HG02973 (cell line): ENCODE measurements around the gene DOCK4.

Experiments
- ATAC-seq: cut with Tn5 transposase; IDR thresholded peaks from one replicate; pipeline ENCODE4 v1.9.1; 2021; ENCODE audit warnings: moderate library complexity; ENCODE audit not compliant: unreplicated experiment

Gene DOCK4

DNA sequence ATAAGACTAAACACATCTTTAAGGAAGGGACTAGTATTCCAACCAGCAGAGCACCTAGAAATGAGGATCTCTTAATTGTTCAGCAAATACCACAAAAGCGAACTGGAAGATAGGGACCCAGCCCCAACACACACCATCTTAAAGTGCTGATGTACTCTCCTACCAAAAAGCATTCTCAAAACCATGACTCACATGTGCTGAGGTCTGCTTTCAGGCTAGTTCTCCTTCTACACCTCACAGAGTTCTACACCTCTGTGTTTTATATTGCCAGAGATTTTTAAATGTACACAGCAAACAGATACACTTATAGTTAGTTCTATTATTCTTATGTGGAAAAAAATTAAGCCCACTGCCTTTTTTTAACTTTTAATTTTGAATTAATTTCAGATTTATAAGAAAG is 191.9 kb downstream of the DOCK4 start:
- no peak for ATAC-seq

GRCh38 chr7:112013274-112013673 is 192.9 kb downstream of the DOCK4 start:
- no peak for ATAC-seq

DNA sequence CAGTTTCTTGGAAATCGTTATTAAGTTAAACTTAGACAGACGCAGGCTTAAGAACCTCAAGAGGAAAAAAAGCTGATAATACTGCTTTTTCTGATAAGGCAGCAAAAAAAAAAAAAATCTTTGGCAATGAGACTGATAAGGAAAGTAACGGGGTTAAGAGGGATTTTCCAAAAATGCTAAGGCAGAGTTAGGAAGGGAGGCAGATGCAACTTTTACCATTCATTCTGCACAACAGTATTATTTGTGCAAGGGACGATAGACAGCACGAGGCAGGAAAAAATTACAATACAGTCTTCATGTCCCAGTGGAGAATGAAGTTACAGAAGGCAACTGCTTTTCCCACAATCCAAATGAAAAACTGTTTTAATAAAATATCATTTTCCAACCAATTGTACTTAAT is 194.0 kb downstream of the DOCK4 start:
- ATAC-seq, result no peak

DNA sequence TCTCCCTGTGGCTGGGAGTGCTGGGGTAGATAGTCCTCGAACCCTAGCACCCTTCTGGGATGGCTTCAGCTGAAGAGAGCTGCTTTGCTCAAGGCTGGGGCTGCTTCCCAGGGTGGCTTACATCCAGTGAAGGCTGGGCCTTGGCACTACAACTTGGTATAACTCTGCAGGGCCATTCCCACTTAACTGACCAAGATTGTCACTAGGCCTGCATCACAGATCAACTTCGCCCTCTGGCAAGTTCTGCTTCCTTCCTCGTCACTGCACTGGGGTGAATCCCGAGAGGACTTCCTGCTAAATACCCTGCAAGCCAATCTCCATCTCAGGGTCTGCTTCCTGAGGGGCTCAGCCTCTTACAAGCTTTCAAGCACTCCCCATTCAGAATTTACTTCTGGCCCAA is 195.2 kb downstream of the DOCK4 start:
- ATAC-seq, result no peak

DNA sequence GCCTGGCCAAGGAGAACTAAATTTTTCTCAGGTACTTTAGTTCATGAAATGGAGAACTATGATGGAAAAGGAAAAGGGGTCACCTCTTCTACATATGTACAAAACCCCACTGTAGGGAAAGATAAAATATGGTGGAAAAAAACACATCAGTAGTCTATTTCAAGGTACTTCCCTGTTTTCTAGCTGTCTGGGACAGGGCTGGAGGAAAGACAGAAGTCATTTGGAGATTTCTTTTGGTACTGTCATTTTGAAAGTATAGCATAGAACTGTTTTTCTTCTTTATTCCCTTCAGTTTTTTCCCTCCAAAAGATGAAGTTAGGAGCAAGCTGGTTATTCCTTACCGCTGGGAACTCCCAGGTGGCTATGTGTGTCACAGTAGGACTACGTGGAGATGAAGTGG is 196.1 kb downstream of the DOCK4 start:
- ATAC-seq, result no peak

DNA sequence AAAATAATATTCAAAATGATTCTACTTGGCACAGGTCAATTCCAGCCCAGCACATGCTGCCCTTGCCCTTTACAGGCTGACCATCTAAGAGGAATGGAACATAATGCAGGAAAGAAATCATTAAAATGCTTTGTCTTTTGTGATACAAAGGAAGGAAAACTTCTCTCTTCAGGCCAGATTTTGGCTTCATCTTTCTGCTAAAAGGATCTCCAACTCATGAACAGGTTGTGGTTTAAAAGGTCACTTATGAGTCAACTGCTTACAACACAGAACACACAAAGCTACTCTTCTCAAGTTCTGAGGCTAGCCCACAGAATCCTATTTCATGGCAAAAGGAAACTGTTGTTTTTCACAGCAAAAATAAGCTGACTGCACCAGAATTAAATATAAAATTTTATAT is 197.1 kb downstream of the DOCK4 start:
- ATAC-seq, result peak; percentile 67

DNA sequence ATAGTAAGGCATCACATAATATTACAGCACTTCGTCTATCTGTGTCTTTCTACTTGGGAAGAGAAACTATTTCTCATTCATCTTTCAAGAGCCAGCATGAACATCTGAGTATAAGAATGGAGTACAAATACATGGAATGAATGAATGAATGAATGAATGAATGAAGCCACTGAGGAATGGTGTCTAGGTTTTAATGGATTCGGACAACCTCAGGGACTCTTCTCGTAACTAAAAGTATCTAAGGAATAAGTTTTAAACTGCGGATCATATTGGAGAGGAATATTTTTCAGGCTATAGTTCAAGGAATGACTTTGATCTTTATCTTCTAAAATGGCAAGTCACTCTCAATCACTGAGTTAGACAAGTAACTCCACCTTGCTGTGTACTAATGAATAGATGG is 199.0 kb downstream of the DOCK4 start:
- no peak for ATAC-seq

- ATAC-seq, result no peak
These were observed 200.1 kb downstream of the DOCK4 start for GRCh38 chr7:112006071-112006470.

DNA sequence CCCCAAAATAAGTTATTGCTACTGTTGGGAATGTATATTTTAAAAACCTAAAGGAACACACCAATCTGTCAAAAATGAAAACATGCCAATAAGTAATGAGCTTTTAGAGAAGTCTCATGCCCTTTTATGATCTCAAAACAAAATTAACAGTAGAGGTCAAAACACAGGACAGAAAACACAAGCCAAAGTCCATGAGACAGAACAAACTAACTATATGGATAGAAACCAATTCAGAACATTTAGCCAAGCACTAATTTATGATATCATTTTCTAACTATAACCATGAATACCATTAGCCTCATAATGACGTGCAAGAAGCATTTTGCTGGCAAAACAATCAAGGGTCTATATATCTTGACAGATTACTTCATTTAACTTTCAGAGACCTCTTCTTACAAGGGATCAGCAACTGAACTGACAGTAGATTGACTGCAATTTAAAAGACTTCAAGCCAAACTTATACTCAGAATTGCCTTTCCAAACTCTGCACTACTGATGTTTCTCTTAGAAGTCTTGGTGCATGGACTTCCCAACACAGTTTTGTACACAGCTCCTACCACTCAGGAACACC is 200.9 kb downstream of the DOCK4 start:
- no peak for ATAC-seq

- no peak for ATAC-seq
These were observed 204.9 kb downstream of the DOCK4 start for GRCh38 chr7:112001091-112001826.

DNA sequence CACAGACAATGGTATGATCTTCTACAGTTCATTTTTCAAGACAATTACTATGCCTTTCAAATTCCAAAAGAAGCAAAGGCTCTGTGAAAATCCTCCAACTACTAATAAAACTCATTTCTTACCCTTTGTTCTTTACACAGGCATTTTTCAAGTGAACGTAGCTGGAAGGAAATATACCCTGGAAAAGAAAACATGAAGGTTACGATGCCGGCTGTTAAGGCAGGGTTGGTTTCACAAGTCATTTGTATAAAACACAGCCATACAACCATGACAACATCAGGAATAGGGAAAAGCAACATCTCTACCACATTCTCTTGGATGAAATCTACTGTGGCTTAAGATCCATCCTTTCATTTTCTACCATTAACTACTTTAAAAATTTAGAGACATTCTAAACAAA is 207.9 kb downstream of the DOCK4 start:
- ATAC-seq, result no peak

GRCh38 chr7:111997546-111997945 is 208.7 kb downstream of the DOCK4 start:
- ATAC-seq, result no peak

DNA sequence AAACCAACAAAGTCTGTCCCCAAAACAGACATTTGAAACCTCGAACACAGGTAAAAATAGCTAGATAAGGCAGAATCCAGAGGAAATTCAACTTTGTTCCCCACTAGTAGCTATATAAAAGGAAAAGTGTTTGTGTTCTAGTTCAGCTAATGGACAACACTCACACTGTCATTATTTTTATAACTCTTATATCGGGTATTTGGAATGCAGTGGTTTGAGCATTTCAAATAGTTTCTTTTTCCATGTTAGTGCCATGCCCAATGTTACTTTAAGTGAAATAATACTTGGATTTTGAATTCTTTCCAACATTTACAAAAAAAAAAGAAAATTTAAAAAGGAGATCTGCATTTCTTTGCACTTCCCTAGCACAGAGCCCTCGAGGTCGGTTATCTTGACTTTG is 213.6 kb downstream of the DOCK4 start:
- no peak for ATAC-seq

DNA sequence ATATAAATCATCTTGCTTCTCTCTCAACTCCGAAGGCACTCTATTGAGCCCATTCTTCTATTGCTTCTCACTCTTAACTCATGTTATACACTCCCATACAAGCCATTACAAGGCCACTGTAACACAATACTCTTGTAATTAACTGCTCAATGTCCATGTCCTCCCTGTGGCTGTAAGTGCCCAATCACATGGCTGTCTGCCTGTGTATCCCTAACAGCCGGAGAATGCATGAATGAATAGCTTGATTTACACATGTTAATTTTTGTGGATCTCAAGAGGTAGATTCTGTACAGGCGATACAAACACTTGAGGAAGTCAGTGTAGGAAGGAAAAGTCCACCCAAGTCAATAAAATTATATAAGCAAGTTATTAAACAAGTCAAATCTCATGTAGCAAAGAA is 215.6 kb downstream of the DOCK4 start:
- ATAC-seq, result no peak

- ATAC-seq, result no peak
These were observed 218.3 kb downstream of the DOCK4 start for GRCh38 chr7:111987886-111988285.

DNA sequence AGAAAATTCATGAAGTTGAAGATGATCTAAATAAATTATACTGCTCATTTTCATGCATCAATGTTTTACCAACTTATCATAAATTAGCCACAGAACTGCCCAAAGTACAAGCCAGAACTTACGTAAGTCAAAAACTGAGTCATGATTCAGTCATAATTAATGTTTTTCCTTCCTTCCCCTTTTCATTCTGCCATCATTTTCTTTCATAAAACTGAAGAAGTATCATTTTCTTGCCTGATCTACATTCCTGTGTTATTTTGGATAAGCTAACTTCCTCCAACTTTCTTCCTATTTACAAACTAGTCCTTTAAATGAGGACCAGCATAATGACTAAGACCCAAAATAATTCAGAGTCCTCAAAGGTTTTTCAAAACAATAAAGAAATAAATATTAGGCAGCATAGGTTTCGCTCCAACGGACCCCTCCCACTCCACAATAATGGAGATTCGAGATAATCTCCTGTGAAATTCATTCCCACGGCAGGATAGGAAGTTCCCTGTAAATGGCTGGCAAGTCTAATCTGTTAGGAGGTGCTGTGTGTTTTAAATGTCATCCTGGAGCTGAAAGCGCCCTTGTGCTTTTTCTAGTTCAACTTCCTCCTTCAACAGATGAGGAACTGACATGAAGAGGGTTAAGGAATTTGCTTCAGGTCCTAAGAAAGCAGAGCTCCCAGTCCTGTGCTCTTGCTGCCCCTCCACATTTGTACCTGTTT is 218.9 kb downstream of the DOCK4 start:
- ATAC-seq, result no peak

DNA sequence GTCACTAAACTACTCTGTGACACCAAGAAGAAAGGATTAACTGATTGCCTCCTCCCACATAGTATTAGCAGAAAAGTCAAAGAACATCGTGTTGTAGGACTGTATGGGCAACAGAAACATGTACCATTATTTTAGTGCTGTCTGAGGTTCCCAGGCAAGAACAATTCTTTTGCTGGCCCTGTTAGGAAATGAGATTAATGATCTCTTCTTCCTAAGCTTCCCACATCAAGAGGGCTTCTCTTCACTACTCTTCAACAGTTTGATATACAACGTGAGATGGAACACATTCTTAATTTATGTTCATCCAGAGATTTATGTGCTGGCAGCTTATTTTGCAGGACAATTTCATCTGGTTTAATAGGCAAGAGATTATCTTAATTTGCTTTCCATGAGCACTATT is 219.6 kb downstream of the DOCK4 start:
- ATAC-seq, result no peak

DNA sequence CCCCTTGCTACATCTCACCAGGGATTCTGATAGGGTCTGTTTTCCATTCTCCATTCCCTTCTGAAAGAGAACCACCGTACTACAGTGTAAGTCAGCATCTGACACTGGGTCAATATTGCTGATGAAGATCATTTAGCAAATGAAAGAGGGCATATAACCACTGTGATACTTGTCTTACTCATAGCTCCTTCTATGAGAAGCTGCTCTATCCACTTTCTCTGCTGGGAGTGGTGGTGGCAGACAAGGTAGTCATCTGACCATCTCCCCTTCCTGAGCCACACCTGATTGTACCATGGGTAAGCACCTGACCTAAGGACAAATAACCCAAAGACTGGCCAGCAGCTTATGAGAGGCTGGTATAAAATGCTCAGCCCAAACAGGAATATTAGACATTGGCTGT is 220.4 kb downstream of the DOCK4 start:
- no peak for ATAC-seq

DNA sequence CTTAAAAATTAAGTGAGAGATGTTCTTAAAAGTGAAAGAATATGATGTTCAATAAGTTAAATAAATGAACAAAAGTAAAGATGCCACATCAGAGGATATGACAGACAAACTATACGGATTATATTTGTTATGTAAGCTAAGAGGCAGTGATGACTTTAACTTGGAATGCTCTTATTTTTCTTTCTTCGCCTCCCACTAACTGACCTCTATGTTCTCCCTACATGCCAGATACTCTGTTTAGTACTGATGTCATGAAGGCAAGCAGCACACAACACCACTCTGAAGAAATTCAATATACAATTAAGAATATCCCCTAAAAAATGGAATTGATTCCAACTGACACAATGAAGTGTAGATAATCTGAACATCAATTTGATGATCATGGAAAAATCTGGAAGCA is 223.4 kb downstream of the DOCK4 start:
- no peak for ATAC-seq

- ATAC-seq, result no peak
These were observed 224.1 kb downstream of the DOCK4 start for GRCh38 chr7:111982133-111982532.

- ATAC-seq, result no peak
These were observed 225.5 kb downstream of the DOCK4 start for GRCh38 chr7:111980725-111981124.

DNA sequence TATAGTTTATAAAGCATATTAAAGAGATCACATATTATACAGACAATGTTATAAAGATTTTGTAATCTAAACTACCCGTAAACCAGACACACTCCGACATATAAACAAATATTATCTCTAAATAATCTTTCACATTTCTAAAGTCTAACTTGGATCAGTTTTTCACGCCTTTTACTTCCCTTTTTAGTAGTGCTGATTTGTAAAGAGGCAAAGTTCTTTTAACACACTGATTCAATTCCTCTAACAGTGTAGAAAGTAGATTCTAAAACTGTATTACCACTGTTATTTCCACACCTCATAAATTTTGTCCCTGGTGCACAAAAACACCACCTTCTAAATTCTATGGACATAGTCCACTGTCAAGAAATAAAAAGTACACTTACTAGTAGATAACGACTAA is 230.9 kb downstream of the DOCK4 start:
- ATAC-seq, result no peak
